Measurements from ENCODE around the gene UQCRFS1. TPM values are rescaled to one million over a fixed set of nuclear protein-coding genes. Genes with fewer than 3 reads are reported as not detected.
A peak's percentile ranks its signal among the peaks of the same experiment; 100 is the strongest.

Gene UQCRFS1
- polyA plus RNA-seq, 1 donor (not counting 4 experiments of a cell fraction or from before 2014, with no cell fraction given): 60.0 TPM

GRCh38 chr19:29259153-29259552, 46.2 kb upstream of the UQCRFS1 start:
- H3K4me3 ChIP-seq (ENCODE audit: control insufficient read depth in 2 of 3, extremely low read depth in 1 of 3, insufficient read depth in 2 of 3, low read depth in 1 of 3, low read length in 3 of 3): no peak overlapping the region
- no peaks in the 10 kb centered on the region for H3K27me3 ChIP-seq (ENCODE audit: control insufficient read depth, extremely low read depth, insufficient read depth, low read length)
- no peak for TF ChIP-seq EZH2 (IDR thresholded peaks at IDR 0.05; ENCODE audit: low read length)
- TF ChIP-seq, protein P1, sequence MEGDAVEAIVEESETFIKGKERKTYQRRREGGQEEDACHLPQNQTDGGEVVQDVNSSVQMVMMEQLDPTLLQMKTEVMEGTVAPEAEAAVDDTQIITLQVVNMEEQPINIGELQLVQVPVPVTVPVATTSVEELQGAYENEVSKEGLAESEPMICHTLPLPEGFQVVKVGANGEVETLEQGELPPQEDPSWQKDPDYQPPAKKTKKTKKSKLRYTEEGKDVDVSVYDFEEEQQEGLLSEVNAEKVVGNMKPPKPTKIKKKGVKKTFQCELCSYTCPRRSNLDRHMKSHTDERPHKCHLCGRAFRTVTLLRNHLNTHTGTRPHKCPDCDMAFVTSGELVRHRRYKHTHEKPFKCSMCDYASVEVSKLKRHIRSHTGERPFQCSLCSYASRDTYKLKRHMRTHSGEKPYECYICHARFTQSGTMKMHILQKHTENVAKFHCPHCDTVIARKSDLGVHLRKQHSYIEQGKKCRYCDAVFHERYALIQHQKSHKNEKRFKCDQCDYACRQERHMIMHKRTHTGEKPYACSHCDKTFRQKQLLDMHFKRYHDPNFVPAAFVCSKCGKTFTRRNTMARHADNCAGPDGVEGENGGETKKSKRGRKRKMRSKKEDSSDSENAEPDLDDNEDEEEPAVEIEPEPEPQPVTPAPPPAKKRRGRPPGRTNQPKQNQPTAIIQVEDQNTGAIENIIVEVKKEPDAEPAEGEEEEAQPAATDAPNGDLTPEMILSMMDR (optimal IDR thresholded peaks at IDR 0.05 in 1 of 3, IDR thresholded peaks at IDR 0.05 in 1 of 3, conservative IDR thresholded peaks at IDR 0.05 in 1 of 3; ENCODE audit: extremely low read depth in 1 of 3, insufficient read depth in 2 of 3, low read length in 3 of 3): peak; percentile 8 to 16 (median 11)
- no peak overlapping the region for H3K4me2 ChIP-seq (ENCODE audit: control insufficient read depth, extremely low read depth, insufficient read depth, low read depth, low read length)
- no peak overlapping the region for H3K27ac ChIP-seq (ENCODE audit: control insufficient read depth, insufficient read depth, low read length)
- no peaks in the 10 kb centered on the region for H3K9me1 ChIP-seq (ENCODE audit: control insufficient read depth, extremely low read depth, insufficient read depth, low read length)
- FAIRE-seq (no peak), DNase-seq (ENCODE audit: low read depth, low spot score) (no peak)
- no peaks in the 10 kb centered on the region for H3K4me1 ChIP-seq (ENCODE audit: control insufficient read depth, extremely low read depth, insufficient read depth, low read length)
- H3K36me3 ChIP-seq (ENCODE audit: control insufficient read depth in 2 of 2, extremely low read depth in 1 of 2, insufficient read depth in 2 of 2, low read length in 2 of 2): no peaks in the 10 kb centered on the region
- H2AFZ ChIP-seq (ENCODE audit: control insufficient read depth, low read length): no peak overlapping the region
- H3K9ac ChIP-seq (ENCODE audit: control insufficient read depth, extremely low read depth, insufficient read depth, low read length): no peak overlapping the region
- dilution Hi-C loops (cut with MboI; ENCODE audit: extremely low pct_ligation_motif_present, low sequenced_read_pairs): no loop called here
- no peaks in the 10 kb centered on the region for H3K79me2 ChIP-seq (ENCODE audit: control insufficient read depth, insufficient read depth, low read length)
- peaks cover 2% of the 10 kb centered on the region for H3K9me3 ChIP-seq (ENCODE audit: control insufficient read depth, low read depth, low read length)
- H4K20me1 ChIP-seq (ENCODE audit: control insufficient read depth, extremely low read depth, insufficient read depth, low read length): no peaks in the 10 kb centered on the region

- FAIRE-seq (no peak), DNase-seq (ENCODE audit: low read depth, low spot score) (no peak)
- dilution Hi-C loops (cut with MboI; ENCODE audit: extremely low pct_ligation_motif_present, low sequenced_read_pairs): no loop called here
- TF ChIP-seq, protein P1 (optimal IDR thresholded peaks at IDR 0.05 in 1 of 3, IDR thresholded peaks at IDR 0.05 in 1 of 3, conservative IDR thresholded peaks at IDR 0.05 in 1 of 3; ENCODE audit: extremely low read depth in 1 of 3, insufficient read depth in 2 of 3, low read length in 3 of 3): no peak
- TF ChIP-seq EZH2 (IDR thresholded peaks at IDR 0.05; ENCODE audit: low read length): no peak
- H3K4me3 ChIP-seq (ENCODE audit: control insufficient read depth in 2 of 3, extremely low read depth in 1 of 3, insufficient read depth in 2 of 3, low read depth in 1 of 3, low read length in 3 of 3): no peak overlapping the region
- H3K27me3 ChIP-seq (ENCODE audit: control insufficient read depth, extremely low read depth, insufficient read depth, low read length): no peaks in the 10 kb centered on the region
- peaks cover 2% of the 10 kb centered on the region for H3K9me3 ChIP-seq (ENCODE audit: control insufficient read depth, low read depth, low read length)
- H3K9me1 ChIP-seq (ENCODE audit: control insufficient read depth, extremely low read depth, insufficient read depth, low read length): no peaks in the 10 kb centered on the region
- no peaks in the 10 kb centered on the region for H4K20me1 ChIP-seq (ENCODE audit: control insufficient read depth, extremely low read depth, insufficient read depth, low read length)
- no peak overlapping the region for H3K4me2 ChIP-seq (ENCODE audit: control insufficient read depth, extremely low read depth, insufficient read depth, low read depth, low read length)
- H3K4me1 ChIP-seq (ENCODE audit: control insufficient read depth, extremely low read depth, insufficient read depth, low read length): no peaks in the 10 kb centered on the region
- no peaks in the 10 kb centered on the region for H3K36me3 ChIP-seq (ENCODE audit: control insufficient read depth in 2 of 2, extremely low read depth in 1 of 2, insufficient read depth in 2 of 2, low read length in 2 of 2)
- H3K27ac ChIP-seq (ENCODE audit: control insufficient read depth, insufficient read depth, low read length): no peak overlapping the region
- no peak overlapping the region for H3K9ac ChIP-seq (ENCODE audit: control insufficient read depth, extremely low read depth, insufficient read depth, low read length)
- H3K79me2 ChIP-seq (ENCODE audit: control insufficient read depth, insufficient read depth, low read length): no peaks in the 10 kb centered on the region
- no peak overlapping the region for H2AFZ ChIP-seq (ENCODE audit: control insufficient read depth, low read length)
These were observed 43.6 kb upstream of the UQCRFS1 start for GRCh38 chr19:29256516-29256915.
